ENCODE data around the gene ZEB2.

- TF ChIP-seq ZNF770 (CRISPR knock-in tag; IDR thresholded peaks at IDR 0.05) (no peak), AGO2 (optimal IDR thresholded peaks at IDR 0.05; ENCODE audit: low read depth, low read length) (no peak), GMEB1 (CRISPR knock-in tag; IDR thresholded peaks at IDR 0.05; ENCODE audit: borderline replicate concordance) (no peak), CTCF (CRISPR knock-in tag; IDR thresholded peaks at IDR 0.05) (no peak), KDM5B (CRISPR knock-in tag; IDR thresholded peaks at IDR 0.05; ENCODE audit: borderline replicate concordance) (no peak), USF2 (IDR thresholded peaks at IDR 0.05; ENCODE audit: low read depth, low read length) (no peak), USF2 (CRISPR knock-in tag; IDR thresholded peaks at IDR 0.05; ENCODE audit: borderline replicate concordance) (no peak), KDM5A (IDR thresholded peaks at IDR 0.05; ENCODE audit: borderline replicate concordance, low read length) (no peak)
These were observed 148.9 kb downstream of the ZEB2 start for GRCh38 chr2:144370937-144371584.

Data from HepG2 (cell line).